GM23338 (cell line): Measurements from ENCODE around the gene OVOL3. TPM values are rescaled to one million over a fixed set of nuclear protein-coding genes. Genes with fewer than 3 reads are reported as not detected.

Experiments used
- ATAC-seq: fragments of 200-7000 bp; cut with Tn5 transposase; 3 replicates; pipeline ENCODE4 v1.9.1; 2020
- DNase-seq: peaks from one replicate; pipeline ENCODE4 v3.0.0-alpha.2; 2015; ENCODE audit warnings: low spot score
- H2AFZ ChIP-seq: fragments of 200-600 bp; sonication (generic); 2 replicates; pipeline ENCODE4 v1.8.0; 2016; ENCODE audit warnings: antibody characterized with exemption, mild to moderate bottlenecking, moderate library complexity
- H3F3A ChIP-seq: fragments of 200-600 bp; sonication (generic); replicated peaks from 2 replicates; pipeline ENCODE4 v1.8.0; 2017; ENCODE audit warnings: antibody characterized with exemption, mixed run types, low read depth
- H3K27ac ChIP-seq: fragments of 200-600 bp; sonication (generic); 2 replicates; pipeline ENCODE4 v1.6.1; 2016; ENCODE audit warnings: low read depth
- H3K27me3 ChIP-seq: fragments of 200-600 bp; sonication (generic); 2 replicates; pipeline ENCODE4 v1.8.0; 2016; ENCODE audit warnings: mild to moderate bottlenecking, mixed run types, moderate library complexity; ENCODE audit not compliant: insufficient read depth
- H3K36me3 ChIP-seq: fragments of 200-600 bp; sonication (generic); 2 replicates; pipeline ENCODE4 v1.8.0; 2016; ENCODE audit warnings: mild to moderate bottlenecking; ENCODE audit not compliant: insufficient read depth
- H3K4me1 ChIP-seq: fragments of 200-600 bp; sonication (generic); 2 replicates; pipeline ENCODE4 v1.8.0; 2016; ENCODE audit warnings: mild to moderate bottlenecking, moderate library complexity; ENCODE audit not compliant: insufficient read depth
- H3K4me2 ChIP-seq: fragments of 200-600 bp; sonication (generic); 2 replicates; pipeline ENCODE4 v1.7.1; 2017; ENCODE audit warnings: mixed run types
- H3K4me3 ChIP-seq: fragments of 200-600 bp; sonication (generic); 2 replicates; pipeline ENCODE4 v1.6.1; 2016; ENCODE audit warnings: mixed run types
- H3K79me2 ChIP-seq: fragments of 200-600 bp; sonication (generic); replicated peaks from 2 replicates; pipeline ENCODE4 v1.8.0; 2017; ENCODE audit warnings: mild to moderate bottlenecking; ENCODE audit not compliant: insufficient read depth
- H3K9me2 ChIP-seq: fragments of 200-600 bp; sonication (generic); 2 replicates; pipeline ENCODE4 v1.8.0; 2017; ENCODE audit not compliant: insufficient read depth
- H4K20me1 ChIP-seq: fragments of 200-600 bp; sonication (generic); replicated peaks from 2 replicates; pipeline ENCODE4 v1.8.0; 2017; ENCODE audit warnings: mild to moderate bottlenecking; ENCODE audit not compliant: insufficient read depth
- H3K27ac Mint-ChIP-seq: 2 replicates; pipeline ENCODE4 v1.8.0; 2020; ENCODE audit warnings: inconsistent platforms, mild to moderate bottlenecking, moderate library complexity, mixed read lengths
- H3K27me3 Mint-ChIP-seq: 3 replicates; pipeline ENCODE4 v1.8.0; 2022; ENCODE audit warnings: low read depth, mild to moderate bottlenecking, moderate library complexity, mixed read lengths, inconsistent platforms; ENCODE audit not compliant: insufficient read depth, poor library complexity
- H3K36me3 Mint-ChIP-seq: 3 replicates; pipeline ENCODE4 v1.8.0; 2021; ENCODE audit warnings: low read depth, mild to moderate bottlenecking, inconsistent platforms, moderate library complexity, mixed read lengths
- H3K4me1 Mint-ChIP-seq: 3 replicates; pipeline ENCODE4 v1.8.0; 2020; ENCODE audit warnings: mild to moderate bottlenecking, inconsistent platforms, mixed read lengths
- H3K4me3 Mint-ChIP-seq: 3 replicates; pipeline ENCODE4 v1.8.0; 2021; ENCODE audit warnings: moderate library complexity, mild to moderate bottlenecking, inconsistent platforms, mixed read lengths
- H3K9me3 Mint-ChIP-seq: 3 replicates; pipeline ENCODE4 v1.8.0; 2020; ENCODE audit warnings: moderate library complexity, mild to moderate bottlenecking, inconsistent platforms, mixed read lengths
- EZH2 ChIP-seq: fragments of 200-600 bp; sonication (generic); IDR thresholded peaks from one replicate; pipeline ENCODE4 v1.8.0; 2017; ENCODE audit warnings: antibody characterized with exemption, mild to moderate bottlenecking, low read depth; ENCODE audit not compliant: unreplicated experiment
- JUNB ChIP-seq: IDR thresholded peaks from one replicate; pipeline ENCODE4 v1.6.1; 2016; ENCODE audit warnings: antibody characterized with exemption; ENCODE audit not compliant: unreplicated experiment
- POLR2AphosphoS5 ChIP-seq: IDR thresholded peaks from 2 replicates; pipeline ENCODE4 v1.6.1; 2016; ENCODE audit warnings: antibody characterized with exemption, low read depth
- STAT1 ChIP-seq: IDR thresholded peaks from one replicate; pipeline ENCODE4 v1.6.1; 2016; ENCODE audit warnings: antibody characterized with exemption; ENCODE audit not compliant: unreplicated experiment
- ZNF114 ChIP-seq: fragments of 250-450 bp; sonication (Bioruptor Pico); IDR thresholded peaks from 2 replicates; pipeline ENCODE4 v1.5.0; 2020; ENCODE audit warnings: mild to moderate bottlenecking, moderate library complexity
- polyA plus RNA-seq: library from polyadenylated mRNA; unstranded; fragments of >200 nt; fragmentation: Nextera tagmentation; extraction: Ambion mirVana; gene quantifications from 2 replicates; pipeline ENCODE4 v1.2.1, GENCODE V29; 2016
- total RNA-seq: library from RNA; depleted of rRNA; stranded (reverse); fragments of >200 nt; shearing (Covaris generic); gene quantifications from 2 replicates; pipeline ENCODE4 v1.2.3, GENCODE V29; 2014
- TF ChIP-seq, protein P1 (sequence below): fragments of 250-450 bp; sonication (Bioruptor Pico); IDR thresholded peaks from 2 replicates; pipeline ENCODE4 v1.5.0; 2020; ENCODE audit warnings: mild to moderate bottlenecking, moderate library complexity

OVOL3 gene
- total and polyA plus RNA-seq, 2 experiments from 2014 or later: not detected

DNA sequence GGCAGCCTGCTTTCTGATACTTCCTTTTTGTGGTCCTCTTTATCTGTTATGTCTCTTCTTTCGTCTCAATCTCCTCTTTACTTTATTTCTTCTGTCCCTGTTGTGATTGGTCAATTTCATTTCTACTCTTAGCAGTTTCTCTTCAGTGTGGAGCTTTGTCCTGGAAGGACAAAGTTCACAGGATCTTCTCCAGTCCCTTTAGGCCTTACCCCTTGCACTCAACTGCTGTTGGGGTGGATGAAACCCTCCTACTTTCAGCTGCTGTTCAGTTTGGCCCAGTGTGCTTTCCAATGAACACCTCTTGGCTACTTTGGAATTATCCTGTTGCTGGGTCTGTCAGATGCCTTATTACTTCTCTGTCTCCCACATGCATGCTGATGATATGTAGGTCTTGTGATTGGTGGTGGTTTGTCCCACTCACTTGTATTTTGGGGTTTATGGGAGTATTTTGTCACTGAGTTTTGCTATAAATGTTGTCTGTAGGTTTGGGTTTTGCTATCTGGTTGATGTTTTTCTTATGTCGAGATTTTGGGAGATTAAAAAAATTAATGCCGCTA is 31.5 kb upstream of the OVOL3 start:
- Mint-ChIP-seq H3K4me3 (no peak overlapping the region), H3K4me1 (no peaks in the 10 kb centered on the region)

More for the DNA sequence above, 31.5 kb upstream of the OVOL3 start:
- Histone ChIP-seq H3K4me2 (no peak overlapping the region), H3K79me2 (no peaks in the 10 kb centered on the region), H3K27ac (peak overlapping the region; percentile 26; the same call in 1 of the 2 replicates), H2AFZ (no peak overlapping the region), H3K4me1 (no peaks in the 10 kb centered on the region), H3K27me3 (no peaks in the 10 kb centered on the region), H3K9me2 (no peaks in the 10 kb centered on the region), H4K20me1 (peaks cover 29% of the 10 kb centered on the region), H3K36me3 (peaks cover 40% of the 10 kb centered on the region), H3F3A (0 out of 2 replicates have a peak, but pooled peaks cover 11% of the 10 kb centered on the region), H3K4me3 (no peak overlapping the region)
- no peaks in the 10 kb centered on the region for H3K9me3 Mint-ChIP-seq
- no peak for ATAC-seq
- peaks cover 68% of the 10 kb centered on the region for H3K36me3 Mint-ChIP-seq
- H3K27me3 Mint-ChIP-seq: peaks cover 6% of the 10 kb centered on the region
- no peak for DNase-seq
- peak overlapping the region; percentile 6; the same call in 1 of the 2 replicates for H3K27ac Mint-ChIP-seq
- TF ChIP-seq POLR2AphosphoS5 (no peak), JUNB (no peak), ZNF114 (CRISPR knock-in tag) (no peak), STAT1 (no peak), EZH2 (no peak)
- TF ChIP-seq, protein P1, sequence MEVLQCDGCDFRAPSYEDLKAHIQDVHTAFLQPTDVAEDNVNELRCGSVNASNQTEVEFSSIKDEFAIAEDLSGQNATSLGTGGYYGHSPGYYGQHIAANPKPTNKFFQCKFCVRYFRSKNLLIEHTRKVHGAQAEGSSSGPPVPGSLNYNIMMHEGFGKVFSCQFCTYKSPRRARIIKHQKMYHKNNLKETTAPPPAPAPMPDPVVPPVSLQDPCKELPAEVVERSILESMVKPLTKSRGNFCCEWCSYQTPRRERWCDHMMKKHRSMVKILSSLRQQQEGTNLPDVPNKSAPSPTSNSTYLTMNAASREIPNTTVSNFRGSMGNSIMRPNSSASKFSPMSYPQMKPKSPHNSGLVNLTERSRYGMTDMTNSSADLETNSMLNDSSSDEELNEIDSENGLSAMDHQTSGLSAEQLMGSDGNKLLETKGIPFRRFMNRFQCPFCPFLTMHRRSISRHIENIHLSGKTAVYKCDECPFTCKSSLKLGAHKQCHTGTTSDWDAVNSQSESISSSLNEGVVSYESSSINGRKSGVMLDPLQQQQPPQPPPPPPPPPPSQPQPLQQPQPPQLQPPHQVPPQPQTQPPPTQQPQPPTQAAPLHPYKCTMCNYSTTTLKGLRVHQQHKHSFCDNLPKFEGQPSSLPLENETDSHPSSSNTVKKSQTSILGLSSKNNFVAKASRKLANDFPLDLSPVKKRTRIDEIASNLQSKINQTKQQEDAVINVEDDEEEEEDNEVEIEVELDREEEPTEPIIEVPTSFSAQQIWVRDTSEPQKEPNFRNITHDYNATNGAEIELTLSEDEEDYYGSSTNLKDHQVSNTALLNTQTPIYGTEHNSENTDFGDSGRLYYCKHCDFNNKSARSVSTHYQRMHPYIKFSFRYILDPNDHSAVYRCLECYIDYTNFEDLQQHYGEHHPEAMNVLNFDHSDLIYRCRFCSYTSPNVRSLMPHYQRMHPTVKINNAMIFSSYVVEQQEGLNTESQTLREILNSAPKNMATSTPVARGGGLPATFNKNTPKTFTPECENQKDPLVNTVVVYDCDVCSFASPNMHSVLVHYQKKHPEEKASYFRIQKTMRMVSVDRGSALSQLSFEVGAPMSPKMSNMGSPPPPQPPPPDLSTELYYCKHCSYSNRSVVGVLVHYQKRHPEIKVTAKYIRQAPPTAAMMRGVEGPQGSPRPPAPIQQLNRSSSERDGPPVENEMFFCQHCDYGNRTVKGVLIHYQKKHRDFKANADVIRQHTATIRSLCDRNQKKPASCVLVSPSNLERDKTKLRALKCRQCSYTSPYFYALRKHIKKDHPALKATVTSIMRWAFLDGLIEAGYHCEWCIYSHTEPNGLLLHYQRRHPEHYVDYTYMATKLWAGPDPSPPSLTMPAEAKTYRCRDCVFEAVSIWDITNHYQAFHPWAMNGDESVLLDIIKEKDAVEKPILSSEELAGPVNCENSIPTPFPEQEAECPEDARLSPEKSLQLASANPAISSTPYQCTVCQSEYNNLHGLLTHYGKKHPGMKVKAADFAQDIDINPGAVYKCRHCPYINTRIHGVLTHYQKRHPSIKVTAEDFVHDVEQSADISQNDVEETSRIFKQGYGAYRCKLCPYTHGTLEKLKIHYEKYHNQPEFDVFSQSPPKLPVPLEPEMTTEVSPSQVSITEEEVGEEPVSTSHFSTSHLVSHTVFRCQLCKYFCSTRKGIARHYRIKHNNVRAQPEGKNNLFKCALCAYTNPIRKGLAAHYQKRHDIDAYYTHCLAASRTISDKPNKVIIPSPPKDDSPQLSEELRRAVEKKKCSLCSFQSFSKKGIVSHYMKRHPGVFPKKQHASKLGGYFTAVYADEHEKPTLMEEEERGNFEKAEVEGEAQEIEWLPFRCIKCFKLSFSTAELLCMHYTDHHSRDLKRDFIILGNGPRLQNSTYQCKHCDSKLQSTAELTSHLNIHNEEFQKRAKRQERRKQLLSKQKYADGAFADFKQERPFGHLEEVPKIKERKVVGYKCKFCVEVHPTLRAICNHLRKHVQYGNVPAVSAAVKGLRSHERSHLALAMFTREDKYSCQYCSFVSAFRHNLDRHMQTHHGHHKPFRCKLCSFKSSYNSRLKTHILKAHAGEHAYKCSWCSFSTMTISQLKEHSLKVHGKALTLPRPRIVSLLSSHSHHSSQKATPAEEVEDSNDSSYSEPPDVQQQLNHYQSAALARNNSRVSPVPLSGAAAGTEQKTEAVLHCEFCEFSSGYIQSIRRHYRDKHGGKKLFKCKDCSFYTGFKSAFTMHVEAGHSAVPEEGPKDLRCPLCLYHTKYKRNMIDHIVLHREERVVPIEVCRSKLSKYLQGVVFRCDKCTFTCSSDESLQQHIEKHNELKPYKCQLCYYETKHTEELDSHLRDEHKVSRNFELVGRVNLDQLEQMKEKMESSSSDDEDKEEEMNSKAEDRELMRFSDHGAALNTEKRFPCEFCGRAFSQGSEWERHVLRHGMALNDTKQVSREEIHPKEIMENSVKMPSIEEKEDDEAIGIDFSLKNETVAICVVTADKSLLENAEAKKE (CRISPR knock-in tag): no peak
